A673 (cell line): ENCODE measurements around the gene IBSP. TPM values are rescaled to one million over a fixed set of nuclear protein-coding genes. Genes with fewer than 3 reads are reported as not detected.

ENCODE experiments used
- BruUV-seq: library from RNA; stranded (reverse); fragments of 400-500 nt; replicated peaks from 2 replicates; lab custom pipeline; 2021; lab: Mats Ljungman, UMichigan
- CTCF ChIA-PET: fragments of 300-600 bp; sonication (Branson Sonifier 250); formaldehyde crosslinking; loops from one replicate; lab custom pipeline; 2022; ENCODE audit warnings: antibody characterized with exemption; lab: Charles Lee
- POLR2A ChIA-PET: fragments of 300-600 bp; sonication (Branson Sonifier 250); formaldehyde crosslinking; loops from one replicate; lab custom pipeline; 2022; ENCODE audit warnings: antibody characterized with exemption; ENCODE audit not compliant: low non-redundant PET; lab: Charles Lee
- DNase-seq: peaks from one replicate; pipeline ENCODE4 v3.0.0-alpha.2; 2015; ENCODE audit warnings: low spot score
- H3K27ac ChIP-seq: fragments of 200-600 bp; sonication (generic); 2 replicates; pipeline ENCODE4 v1.5.1; 2016; ENCODE audit warnings: mixed run types, low read depth, mild to moderate bottlenecking, mixed read lengths, antibody characterized with exemption, low read length; ENCODE audit not compliant: poor library complexity, severe bottlenecking
- H3K27me3 ChIP-seq: fragments of 200-600 bp; sonication (generic); replicated peaks from 2 replicates; pipeline ENCODE4 v1.6.1; 2017; ENCODE audit warnings: mixed run types, low read depth, mild to moderate bottlenecking, mixed read lengths, antibody characterized with exemption, low read length; ENCODE audit not compliant: insufficient read depth, poor library complexity
- H3K36me3 ChIP-seq: fragments of 200-600 bp; sonication (generic); 2 replicates; pipeline ENCODE4 v1.6.1; 2016; ENCODE audit warnings: mixed run types, mild to moderate bottlenecking, mixed read lengths, antibody characterized with exemption, low read length; ENCODE audit not compliant: insufficient read depth, poor library complexity, severe bottlenecking
- H3K4me1 ChIP-seq: fragments of 200-600 bp; sonication (generic); 2 replicates; pipeline ENCODE4 v1.6.1; 2017; ENCODE audit warnings: mixed run types, mild to moderate bottlenecking, mixed read lengths, antibody characterized with exemption, low read length; ENCODE audit not compliant: insufficient read depth, poor library complexity, severe bottlenecking
- H3K4me3 ChIP-seq: fragments of 200-600 bp; sonication (generic); 2 replicates; pipeline ENCODE4 v1.5.1; 2016; ENCODE audit warnings: low read depth, mixed run types, mild to moderate bottlenecking, mixed read lengths, low read length; ENCODE audit not compliant: poor library complexity, severe bottlenecking
- H3K9me3 ChIP-seq: fragments of 200-600 bp; sonication (generic); 2 replicates; pipeline ENCODE4 v1.6.1; 2016; ENCODE audit warnings: mixed run types, low read depth, mild to moderate bottlenecking, mixed read lengths, antibody characterized with exemption, low read length; ENCODE audit not compliant: poor library complexity, severe bottlenecking
- EZH2 ChIP-seq: fragments of 200-600 bp; sonication (generic); IDR thresholded peaks from 2 replicates; pipeline ENCODE4 v1.6.1; 2017; ENCODE audit warnings: borderline replicate concordance, low read depth, mild to moderate bottlenecking, mixed read lengths, antibody characterized with exemption, low read length; ENCODE audit not compliant: poor library complexity, severe bottlenecking
- intact Hi-C: fragments of 100-400 bp; cut with micrococcal nuclease; formaldehyde crosslinking; loops from one replicate; pipeline ENCODE4 v1.10.0; 2022; ENCODE audit not compliant: unreplicated experiment
- total RNA-seq: library from RNA; stranded (reverse); gene quantifications from 2 replicates; pipeline ENCODE4 v1.2.3, GENCODE V29; 2021
- TF ChIP-seq, protein P1 (sequence below): fragments of 300-800, 200-600 bp; sonication (generic); conservative IDR thresholded peaks from 2 replicates; pipeline ENCODE4 v1.5.1; 2017; ENCODE audit warnings: low read depth, mild to moderate bottlenecking, antibody characterized with exemption, low read length, moderate library complexity, mixed read lengths

Gene IBSP
- total RNA-seq, 1 experiment from 2014 or later: not detected

DNA sequence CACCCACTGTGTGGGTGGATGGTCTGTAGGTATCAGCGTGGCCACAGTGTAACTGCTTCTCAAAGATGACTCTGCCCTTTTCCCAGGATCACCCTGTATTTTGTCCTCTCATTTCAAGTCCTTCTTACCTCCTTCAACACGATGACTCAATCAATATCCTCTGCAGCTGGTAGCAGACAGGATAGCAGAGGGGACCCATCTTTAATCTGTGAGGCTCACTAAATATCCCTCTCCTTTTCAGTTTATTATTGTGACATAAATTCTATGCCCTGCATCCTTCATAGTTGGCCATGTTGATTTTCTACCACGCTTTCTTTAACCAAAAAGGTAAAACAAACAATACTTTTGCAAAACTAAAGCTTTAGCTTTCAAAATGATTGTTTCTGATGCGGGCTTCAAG, 23.8 kb downstream of the IBSP start:
- POLR2A ChIA-PET: no interaction called here
- H3K4me1 ChIP-seq: no peaks in the 10 kb centered on the region
- no peak for DNase-seq
- no peak overlapping the region for H3K4me3 ChIP-seq
- no peak overlapping the region for H3K27ac ChIP-seq
- CTCF ChIA-PET: no interaction called here
- no peaks in the 10 kb centered on the region for H3K9me3 ChIP-seq
- BruUV-seq: no TSS peak
- TF ChIP-seq, protein P1, sequence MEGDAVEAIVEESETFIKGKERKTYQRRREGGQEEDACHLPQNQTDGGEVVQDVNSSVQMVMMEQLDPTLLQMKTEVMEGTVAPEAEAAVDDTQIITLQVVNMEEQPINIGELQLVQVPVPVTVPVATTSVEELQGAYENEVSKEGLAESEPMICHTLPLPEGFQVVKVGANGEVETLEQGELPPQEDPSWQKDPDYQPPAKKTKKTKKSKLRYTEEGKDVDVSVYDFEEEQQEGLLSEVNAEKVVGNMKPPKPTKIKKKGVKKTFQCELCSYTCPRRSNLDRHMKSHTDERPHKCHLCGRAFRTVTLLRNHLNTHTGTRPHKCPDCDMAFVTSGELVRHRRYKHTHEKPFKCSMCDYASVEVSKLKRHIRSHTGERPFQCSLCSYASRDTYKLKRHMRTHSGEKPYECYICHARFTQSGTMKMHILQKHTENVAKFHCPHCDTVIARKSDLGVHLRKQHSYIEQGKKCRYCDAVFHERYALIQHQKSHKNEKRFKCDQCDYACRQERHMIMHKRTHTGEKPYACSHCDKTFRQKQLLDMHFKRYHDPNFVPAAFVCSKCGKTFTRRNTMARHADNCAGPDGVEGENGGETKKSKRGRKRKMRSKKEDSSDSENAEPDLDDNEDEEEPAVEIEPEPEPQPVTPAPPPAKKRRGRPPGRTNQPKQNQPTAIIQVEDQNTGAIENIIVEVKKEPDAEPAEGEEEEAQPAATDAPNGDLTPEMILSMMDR: no peak
- TF ChIP-seq EZH2: no peak
- H3K36me3 ChIP-seq: no peaks in the 10 kb centered on the region
- intact Hi-C loops: no loop called here
- no peaks in the 10 kb centered on the region for H3K27me3 ChIP-seq

DNA sequence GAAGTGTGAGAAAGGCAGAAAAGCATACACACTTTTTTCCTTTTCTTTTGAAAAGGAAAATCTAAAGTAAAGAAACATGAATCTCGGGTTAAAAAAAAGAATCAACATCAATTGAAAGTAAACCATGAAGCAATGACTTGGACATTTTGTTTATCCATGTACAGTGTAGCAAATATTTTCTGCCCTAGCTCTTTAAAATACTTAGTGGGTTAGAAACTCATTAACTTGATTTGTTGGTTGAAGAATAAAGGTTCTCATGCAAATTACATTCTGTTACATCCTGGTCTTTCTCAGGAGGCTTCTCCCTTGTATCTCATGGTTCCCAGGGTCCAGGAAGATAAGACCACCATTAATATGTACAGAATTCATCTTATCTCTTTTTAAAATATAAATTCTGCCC, 24.4 kb downstream of the IBSP start:
- TF ChIP-seq, protein P1: no peak
- TF ChIP-seq EZH2: no peak
- no TSS peak for BruUV-seq
- H3K9me3 ChIP-seq: no peaks in the 10 kb centered on the region
- no peak overlapping the region for H3K27ac ChIP-seq
- ChIA-PET CTCF (no interaction called here), POLR2A (no interaction called here)
- H3K4me1 ChIP-seq: no peaks in the 10 kb centered on the region
- no peaks in the 10 kb centered on the region for H3K27me3 ChIP-seq
- intact Hi-C loops: no loop called here
- no peaks in the 10 kb centered on the region for H3K36me3 ChIP-seq
- no peak overlapping the region for H3K4me3 ChIP-seq
- DNase-seq: no peak

DNA sequence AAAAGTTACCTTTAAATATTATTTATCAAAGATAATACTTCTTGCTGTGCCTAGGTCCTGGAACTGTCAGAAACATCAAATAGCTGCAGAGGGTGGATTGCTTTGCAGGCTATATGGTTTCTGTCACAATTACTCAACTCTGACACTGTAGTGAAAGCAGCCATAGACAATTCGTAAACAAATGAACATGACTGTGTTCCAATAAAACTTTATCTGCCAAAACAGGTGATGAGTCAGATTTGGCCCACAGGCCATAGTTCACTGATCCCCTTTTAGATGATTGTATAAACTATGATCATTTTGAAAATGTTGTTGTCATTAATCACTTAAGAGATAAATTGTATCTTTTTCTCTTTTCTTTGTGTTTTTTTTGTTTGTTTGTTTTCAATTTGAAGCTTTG, 25.0 kb downstream of the IBSP start:
- intact Hi-C loops: no loop called here
- H3K4me1 ChIP-seq: no peaks in the 10 kb centered on the region
- no peaks in the 10 kb centered on the region for H3K9me3 ChIP-seq
- H3K36me3 ChIP-seq: no peaks in the 10 kb centered on the region
- no TSS peak for BruUV-seq
- TF ChIP-seq, protein P1: no peak
- TF ChIP-seq EZH2: no peak
- DNase-seq: no peak
- POLR2A ChIA-PET: no interaction called here
- H3K4me3 ChIP-seq: no peak overlapping the region
- no peaks in the 10 kb centered on the region for H3K27me3 ChIP-seq
- CTCF ChIA-PET: no interaction called here
- H3K27ac ChIP-seq: no peak overlapping the region
